Neural progenitor cell (in vitro differentiated cells): Measurements from ENCODE around the gene SUGP1. TPM values are rescaled to one million over a fixed set of nuclear protein-coding genes. Genes with fewer than 3 reads are reported as not detected.

ENCODE experiments used
- DNase-seq: peaks from one replicate; pipeline ENCODE4 v3.0.0-alpha.2; 2016; ENCODE audit warnings: low spot score
- H2AFZ ChIP-seq: fragments of 200-600 bp; sonication (generic); replicated peaks from 2 replicates; pipeline ENCODE4 v1.6.1; 2016; ENCODE audit warnings: antibody characterized with exemption
- H3F3A ChIP-seq: fragments of 200-600 bp; sonication (generic); 2 replicates; pipeline ENCODE4 v1.6.1; 2016; ENCODE audit warnings: antibody characterized with exemption, low read depth
- H3K27ac ChIP-seq: fragments of 200-600 bp; sonication (generic); 2 replicates; pipeline ENCODE4 v1.5.1; 2016; ENCODE audit warnings: mild to moderate bottlenecking
- H3K27me3 ChIP-seq: fragments of 200-600 bp; sonication (generic); 2 replicates; pipeline ENCODE4 v1.6.1; 2016; ENCODE audit warnings: mild to moderate bottlenecking, moderate library complexity
- H3K36me3 ChIP-seq: fragments of 200-600 bp; sonication (generic); 2 replicates; pipeline ENCODE4 v1.5.1; 2016
- H3K4me1 ChIP-seq: fragments of 200-600 bp; sonication (generic); 2 replicates; pipeline ENCODE4 v1.6.1; 2016; ENCODE audit warnings: mixed run types
- H3K4me2 ChIP-seq: fragments of 200-600 bp; sonication (generic); 2 replicates; pipeline ENCODE4 v1.6.1; 2016
- H3K4me3 ChIP-seq: fragments of 200-600 bp; sonication (generic); 2 replicates; pipeline ENCODE4 v1.5.1; 2016
- H3K79me2 ChIP-seq: fragments of 200-600 bp; sonication (generic); 2 replicates; pipeline ENCODE4 v1.6.1; 2016; ENCODE audit warnings: low read depth
- H3K9ac ChIP-seq: fragments of 200-600 bp; sonication (generic); 2 replicates; pipeline ENCODE4 v1.6.1; 2016
- H3K9me3 ChIP-seq: fragments of 200-600 bp; sonication (generic); 2 replicates; pipeline ENCODE4 v1.5.1; 2016; ENCODE audit warnings: low read depth
- H4K20me1 ChIP-seq: fragments of 200-600 bp; sonication (generic); 2 replicates; pipeline ENCODE4 v1.6.1; 2016; ENCODE audit warnings: low read depth
- H3K27ac Mint-ChIP-seq: 3 replicates; pipeline ENCODE4 v1.8.0; 2021; ENCODE audit warnings: mixed read lengths
- H3K27me3 Mint-ChIP-seq: 2 replicates; pipeline ENCODE4 v1.8.0; 2022; ENCODE audit warnings: low read depth, mild to moderate bottlenecking, inconsistent platforms, moderate library complexity, mixed read lengths; ENCODE audit not compliant: insufficient read depth
- H3K36me3 Mint-ChIP-seq: 3 replicates; pipeline ENCODE4 v1.8.0; 2021; ENCODE audit warnings: mixed read lengths
- H3K4me1 Mint-ChIP-seq: 3 replicates; pipeline ENCODE4 v1.8.0; 2021; ENCODE audit warnings: mixed read lengths
- H3K4me3 Mint-ChIP-seq: 3 replicates; pipeline ENCODE4 v1.8.0; 2021; ENCODE audit warnings: mild to moderate bottlenecking, moderate library complexity, mixed read lengths
- H3K9me3 Mint-ChIP-seq: 3 replicates; pipeline ENCODE4 v1.8.0; 2020; ENCODE audit warnings: mixed read lengths
- EZH2 ChIP-seq: fragments of 200-600 bp; sonication (generic); IDR thresholded peaks from 2 replicates; pipeline ENCODE4 v1.6.1; 2017; ENCODE audit warnings: antibody characterized with exemption, mild to moderate bottlenecking, moderate library complexity
- EZH2phosphoT487 ChIP-seq: fragments of 200-600 bp; sonication (generic); IDR thresholded peaks from 2 replicates; pipeline ENCODE4 v1.6.1; 2017; ENCODE audit warnings: antibody characterized with exemption
- total RNA-seq: library from RNA; depleted of rRNA; stranded (reverse); fragments of >200 nt; gene quantifications from 2 replicates; pipeline ENCODE4 v1.2.3, GENCODE V29; 2015; ENCODE audit warnings: low replicate concordance
- TF ChIP-seq, protein P1 (sequence below): fragments of 200-600 bp; sonication (generic); IDR thresholded peaks from 2 replicates; pipeline ENCODE4 v1.5.1; 2017; ENCODE audit warnings: antibody characterized with exemption, mild to moderate bottlenecking

SUGP1 gene
- total RNA-seq, 1 donor from 2014 or later = 46.1 TPM

- TF ChIP-seq, protein P1, sequence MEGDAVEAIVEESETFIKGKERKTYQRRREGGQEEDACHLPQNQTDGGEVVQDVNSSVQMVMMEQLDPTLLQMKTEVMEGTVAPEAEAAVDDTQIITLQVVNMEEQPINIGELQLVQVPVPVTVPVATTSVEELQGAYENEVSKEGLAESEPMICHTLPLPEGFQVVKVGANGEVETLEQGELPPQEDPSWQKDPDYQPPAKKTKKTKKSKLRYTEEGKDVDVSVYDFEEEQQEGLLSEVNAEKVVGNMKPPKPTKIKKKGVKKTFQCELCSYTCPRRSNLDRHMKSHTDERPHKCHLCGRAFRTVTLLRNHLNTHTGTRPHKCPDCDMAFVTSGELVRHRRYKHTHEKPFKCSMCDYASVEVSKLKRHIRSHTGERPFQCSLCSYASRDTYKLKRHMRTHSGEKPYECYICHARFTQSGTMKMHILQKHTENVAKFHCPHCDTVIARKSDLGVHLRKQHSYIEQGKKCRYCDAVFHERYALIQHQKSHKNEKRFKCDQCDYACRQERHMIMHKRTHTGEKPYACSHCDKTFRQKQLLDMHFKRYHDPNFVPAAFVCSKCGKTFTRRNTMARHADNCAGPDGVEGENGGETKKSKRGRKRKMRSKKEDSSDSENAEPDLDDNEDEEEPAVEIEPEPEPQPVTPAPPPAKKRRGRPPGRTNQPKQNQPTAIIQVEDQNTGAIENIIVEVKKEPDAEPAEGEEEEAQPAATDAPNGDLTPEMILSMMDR = no peak
- TF ChIP-seq EZH2 = no peak
- no peak for TF ChIP-seq EZH2phosphoT487
- no peak overlapping the region for H3K4me3 Mint-ChIP-seq
- Histone ChIP-seq H3K4me3 (no peak overlapping the region), H3K79me2 (no peaks in the 10 kb centered on the region), H3K27me3 (no peaks in the 10 kb centered on the region), H3K4me1 (no peaks in the 10 kb centered on the region), H2AFZ (no peak overlapping the region), H3K4me2 (no peak overlapping the region), H3K9me3 (no peaks in the 10 kb centered on the region), H4K20me1 (no peaks in the 10 kb centered on the region), H3K36me3 (no peaks in the 10 kb centered on the region), H3F3A (peaks cover 11% of the 10 kb centered on the region), H3K9ac (no peak overlapping the region), H3K27ac (no peak overlapping the region)
- no peak for DNase-seq
- H3K27ac Mint-ChIP-seq = no peak overlapping the region
- H3K9me3 Mint-ChIP-seq = no peaks in the 10 kb centered on the region
- H3K4me1 Mint-ChIP-seq = peaks cover 7% of the 10 kb centered on the region
- H3K36me3 Mint-ChIP-seq = peaks cover 10% of the 10 kb centered on the region
- H3K27me3 Mint-ChIP-seq = peaks cover 8% of the 10 kb centered on the region
Observed at GRCh38 chr19:19276386-19276785, 43.9 kb downstream of the SUGP1 start.

DNA sequence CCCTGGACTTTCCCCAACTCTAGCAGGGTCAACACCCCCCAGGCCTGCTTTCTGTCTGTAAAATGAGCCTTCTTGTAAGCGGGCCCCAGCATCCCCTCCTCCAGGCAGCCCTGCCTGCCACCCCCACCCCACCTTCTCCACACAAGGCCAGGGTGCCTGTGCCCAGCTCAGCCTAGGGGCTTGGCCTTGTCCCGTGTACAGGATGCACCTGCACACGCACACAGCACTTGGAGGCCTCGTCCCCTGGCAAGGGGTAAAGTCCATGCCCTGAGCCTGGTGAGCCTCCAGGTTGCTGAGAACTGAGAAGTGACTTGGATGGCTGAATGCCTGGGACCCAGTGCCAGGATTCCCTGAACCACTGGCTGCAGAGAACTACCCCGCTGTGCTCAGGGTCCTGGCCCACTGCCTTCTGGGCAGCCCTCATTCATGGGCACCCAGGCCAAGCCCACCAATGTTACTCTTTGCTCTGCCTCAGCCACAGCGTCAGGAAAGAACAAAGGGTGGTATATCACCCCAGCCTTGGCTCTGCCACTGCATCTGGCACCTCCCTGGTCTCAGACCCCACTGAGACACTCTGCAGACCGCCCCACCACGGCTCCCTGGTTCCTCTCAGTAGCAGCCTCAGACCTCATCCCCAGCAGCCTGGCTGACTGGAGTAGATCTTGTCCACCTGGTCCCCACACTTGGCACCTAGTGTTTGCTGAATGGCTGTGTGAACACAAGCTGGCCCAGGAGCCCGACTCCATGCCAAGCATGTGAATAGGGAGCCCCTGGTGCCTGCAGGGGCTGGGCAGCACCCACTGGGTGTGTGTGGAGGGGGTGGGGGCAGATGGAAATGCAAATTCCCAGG lies 45.4 kb downstream of the SUGP1 start:
- no peaks in the 10 kb centered on the region for H3K27me3 ChIP-seq
- no peaks in the 10 kb centered on the region for H3K36me3 ChIP-seq
- no peaks in the 10 kb centered on the region for H3K9me3 ChIP-seq
- DNase-seq = no peak
- peaks cover 11% of the 10 kb centered on the region for H3F3A ChIP-seq
- Mint-ChIP-seq H3K27me3 (peaks cover 8% of the 10 kb centered on the region), H3K4me3 (no peak overlapping the region), H3K4me1 (peaks cover 7% of the 10 kb centered on the region), H3K36me3 (peaks cover 6% of the 10 kb centered on the region), H3K9me3 (no peaks in the 10 kb centered on the region), H3K27ac (no peak overlapping the region)
- no peak overlapping the region for H2AFZ ChIP-seq
- no peaks in the 10 kb centered on the region for H4K20me1 ChIP-seq
- H3K9ac ChIP-seq = no peak overlapping the region
- no peak for TF ChIP-seq EZH2phosphoT487
- no peak for TF ChIP-seq EZH2
- TF ChIP-seq, protein P1 = no peak
- H3K4me1 ChIP-seq = no peaks in the 10 kb centered on the region
- no peaks in the 10 kb centered on the region for H3K79me2 ChIP-seq
- no peak overlapping the region for H3K4me2 ChIP-seq
- H3K27ac ChIP-seq = no peak overlapping the region
- H3K4me3 ChIP-seq = no peak overlapping the region

GRCh38 chr19:19274146-19274545 lies 46.2 kb downstream of the SUGP1 start:
- H3K27me3 ChIP-seq = no peaks in the 10 kb centered on the region
- Mint-ChIP-seq H3K4me1 (peaks cover 7% of the 10 kb centered on the region), H3K9me3 (peaks cover under 1% of the 10 kb centered on the region), H3K4me3 (peak overlapping the region; percentile 79), H3K27ac (no peak overlapping the region), H3K36me3 (peaks cover 6% of the 10 kb centered on the region), H3K27me3 (peaks cover 8% of the 10 kb centered on the region)
- H3K27ac ChIP-seq = no peak overlapping the region
- no peaks in the 10 kb centered on the region for H3K36me3 ChIP-seq
- H2AFZ ChIP-seq = no peak overlapping the region
- no peaks in the 10 kb centered on the region for H3K9me3 ChIP-seq
- H3K9ac ChIP-seq = no peak overlapping the region
- H3K4me3 ChIP-seq = no peak overlapping the region
- no peaks in the 10 kb centered on the region for H3K79me2 ChIP-seq
- TF ChIP-seq EZH2phosphoT487 = no peak
- H3K4me2 ChIP-seq = no peak overlapping the region
- H3K4me1 ChIP-seq = no peaks in the 10 kb centered on the region
- no peaks in the 10 kb centered on the region for H4K20me1 ChIP-seq
- peaks cover 11% of the 10 kb centered on the region for H3F3A ChIP-seq
- no peak for DNase-seq
